GM10266 (cell line): ENCODE results near the gene AKAP4.

Experiments used
- DNase-seq: peaks from one replicate; pipeline ENCODE4 v3.0.0; 2012; ENCODE audit errors: extremely low spot score
- TF ChIP-seq, protein P1 (sequence below): IDR thresholded peaks from 2 replicates; pipeline ENCODE4 v1.5.1; 2012; ENCODE audit warnings: mild to moderate bottlenecking, low read depth; ENCODE audit not compliant: control insufficient read depth, insufficient read depth; ENCODE audit errors: missing control alignments

The AKAP4 gene

DNA sequence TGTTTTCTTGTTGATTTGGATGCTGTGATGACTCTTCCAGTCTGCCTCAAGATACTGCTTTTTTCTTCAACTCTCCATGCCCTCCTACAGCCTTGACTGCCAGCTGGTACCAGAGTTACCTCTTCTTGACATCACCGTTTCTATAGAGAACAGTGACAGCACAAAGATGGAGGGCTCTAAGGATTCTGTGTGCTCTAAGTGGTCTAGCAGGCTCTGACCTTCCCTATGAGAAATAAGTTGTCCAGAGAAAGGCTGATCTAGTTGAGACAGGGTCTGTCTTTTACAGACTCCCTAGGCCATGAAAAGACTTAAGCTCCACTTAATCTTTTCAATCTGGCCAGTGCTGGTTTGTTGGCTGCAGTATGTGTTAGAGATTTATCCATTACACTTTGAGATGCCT is at the start of gene AKAP4:
TSS of gene AKAP4 (minus strand) at position 101 of the 400 bp plus-strand sequence. CDS start 118 bp downstream, outside the sequence.
- TF ChIP-seq, protein P1, sequence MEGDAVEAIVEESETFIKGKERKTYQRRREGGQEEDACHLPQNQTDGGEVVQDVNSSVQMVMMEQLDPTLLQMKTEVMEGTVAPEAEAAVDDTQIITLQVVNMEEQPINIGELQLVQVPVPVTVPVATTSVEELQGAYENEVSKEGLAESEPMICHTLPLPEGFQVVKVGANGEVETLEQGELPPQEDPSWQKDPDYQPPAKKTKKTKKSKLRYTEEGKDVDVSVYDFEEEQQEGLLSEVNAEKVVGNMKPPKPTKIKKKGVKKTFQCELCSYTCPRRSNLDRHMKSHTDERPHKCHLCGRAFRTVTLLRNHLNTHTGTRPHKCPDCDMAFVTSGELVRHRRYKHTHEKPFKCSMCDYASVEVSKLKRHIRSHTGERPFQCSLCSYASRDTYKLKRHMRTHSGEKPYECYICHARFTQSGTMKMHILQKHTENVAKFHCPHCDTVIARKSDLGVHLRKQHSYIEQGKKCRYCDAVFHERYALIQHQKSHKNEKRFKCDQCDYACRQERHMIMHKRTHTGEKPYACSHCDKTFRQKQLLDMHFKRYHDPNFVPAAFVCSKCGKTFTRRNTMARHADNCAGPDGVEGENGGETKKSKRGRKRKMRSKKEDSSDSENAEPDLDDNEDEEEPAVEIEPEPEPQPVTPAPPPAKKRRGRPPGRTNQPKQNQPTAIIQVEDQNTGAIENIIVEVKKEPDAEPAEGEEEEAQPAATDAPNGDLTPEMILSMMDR: no peak
- DNase-seq: no peak

DNA sequence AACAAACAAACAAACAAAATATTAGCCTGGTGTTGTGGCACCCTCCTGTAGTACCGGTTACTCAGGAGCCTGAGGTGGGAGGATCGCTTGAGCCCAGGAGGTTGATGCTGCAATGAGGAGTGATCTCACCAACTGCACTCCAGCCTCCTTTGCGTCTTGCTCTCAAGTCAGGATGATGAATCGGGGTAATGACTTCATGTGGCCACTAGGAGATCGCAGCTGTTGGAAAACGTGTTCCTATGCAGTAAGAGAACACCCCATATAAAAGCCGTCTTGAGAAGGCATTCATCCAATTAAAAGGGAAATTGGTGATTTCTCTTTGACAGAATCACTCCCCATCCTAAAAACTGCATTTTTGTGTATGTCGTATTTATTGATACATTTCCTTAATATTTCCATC is 10.7 kb upstream of the AKAP4 start:
- no peak for DNase-seq
- TF ChIP-seq, protein P1: no peak

DNA sequence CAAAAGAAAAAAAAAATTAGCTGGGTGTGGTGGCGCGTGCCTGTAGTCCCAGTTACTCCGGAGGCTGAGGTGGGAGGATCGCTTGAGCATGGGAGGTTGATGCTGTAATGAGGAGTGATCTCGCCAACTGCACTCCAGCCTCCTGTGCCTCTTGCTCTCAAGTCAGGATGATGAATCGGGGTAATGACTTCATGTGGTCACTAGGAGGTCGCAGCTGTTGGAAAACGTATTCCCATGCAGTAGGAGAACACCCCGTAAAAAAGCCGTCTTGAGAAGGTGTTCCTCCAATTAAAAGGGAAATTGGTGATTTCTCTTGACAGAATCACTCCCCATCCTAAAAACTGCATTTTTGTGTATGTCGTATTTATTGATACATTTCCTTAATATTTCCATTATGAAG is 5.9 kb upstream of the AKAP4 start:
- TF ChIP-seq, protein P1: no peak
- DNase-seq: no peak

DNA sequence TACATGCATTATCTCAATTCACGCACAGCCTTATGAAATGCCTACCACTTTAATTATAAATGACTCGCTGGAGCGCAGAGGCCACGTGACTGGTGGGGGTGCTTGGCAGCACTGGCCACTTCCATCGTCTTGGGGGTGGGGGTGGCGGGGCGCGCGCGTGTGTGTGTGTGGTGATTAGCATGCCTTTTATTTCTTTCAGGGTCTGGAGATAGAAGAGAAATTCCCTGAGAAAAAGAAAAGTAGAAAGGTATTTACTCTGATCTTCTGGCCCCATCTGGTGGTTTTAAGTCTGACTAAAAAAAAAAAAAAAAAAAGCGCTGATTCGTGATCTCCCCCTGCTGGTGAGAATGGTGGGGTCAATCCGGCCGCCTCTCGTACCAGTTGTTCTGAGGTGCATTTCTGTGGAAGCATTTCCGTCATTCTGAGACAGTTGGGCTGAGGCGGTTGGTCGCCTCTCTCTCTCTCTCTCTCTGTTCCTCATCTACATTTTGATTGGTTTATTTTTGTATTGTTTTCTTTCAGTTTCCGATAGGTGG is 3.6 kb upstream of the AKAP4 start, which contains the start of gene CCNB3:
TSS of gene CCNB3 (plus strand) at position 402 of the 536 bp plus-strand sequence. CDS start 80,399 bp downstream, outside the sequence.
- TF ChIP-seq, protein P1: peak; percentile 40
- DNase-seq: peak; percentile 52

DNA sequence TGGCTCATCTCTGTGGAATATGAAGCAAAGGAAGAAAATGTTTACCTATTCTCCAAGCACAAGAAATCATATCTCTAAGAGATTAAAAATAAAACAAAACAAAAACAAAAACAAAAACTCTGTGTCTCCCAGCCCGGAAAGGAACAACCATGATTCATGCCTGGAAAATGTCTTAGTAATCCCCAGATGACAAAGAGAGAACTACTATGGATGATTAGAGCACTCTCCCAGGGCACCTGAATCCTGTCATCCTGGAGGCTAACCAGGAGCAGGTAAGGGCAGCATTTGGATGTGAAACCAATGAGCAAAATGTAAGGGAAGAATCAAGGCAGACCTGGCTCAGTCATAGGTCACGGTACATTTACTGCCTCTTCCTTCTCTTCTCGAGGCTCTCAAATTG is 1.7 kb upstream of the AKAP4 start:
- no peak for DNase-seq
- TF ChIP-seq, protein P1: no peak

- TF ChIP-seq, protein P1: no peak
- DNase-seq: no peak
These were observed 2.5 kb downstream of the AKAP4 start for GRCh38 chrX:50198348-50198747.

DNA sequence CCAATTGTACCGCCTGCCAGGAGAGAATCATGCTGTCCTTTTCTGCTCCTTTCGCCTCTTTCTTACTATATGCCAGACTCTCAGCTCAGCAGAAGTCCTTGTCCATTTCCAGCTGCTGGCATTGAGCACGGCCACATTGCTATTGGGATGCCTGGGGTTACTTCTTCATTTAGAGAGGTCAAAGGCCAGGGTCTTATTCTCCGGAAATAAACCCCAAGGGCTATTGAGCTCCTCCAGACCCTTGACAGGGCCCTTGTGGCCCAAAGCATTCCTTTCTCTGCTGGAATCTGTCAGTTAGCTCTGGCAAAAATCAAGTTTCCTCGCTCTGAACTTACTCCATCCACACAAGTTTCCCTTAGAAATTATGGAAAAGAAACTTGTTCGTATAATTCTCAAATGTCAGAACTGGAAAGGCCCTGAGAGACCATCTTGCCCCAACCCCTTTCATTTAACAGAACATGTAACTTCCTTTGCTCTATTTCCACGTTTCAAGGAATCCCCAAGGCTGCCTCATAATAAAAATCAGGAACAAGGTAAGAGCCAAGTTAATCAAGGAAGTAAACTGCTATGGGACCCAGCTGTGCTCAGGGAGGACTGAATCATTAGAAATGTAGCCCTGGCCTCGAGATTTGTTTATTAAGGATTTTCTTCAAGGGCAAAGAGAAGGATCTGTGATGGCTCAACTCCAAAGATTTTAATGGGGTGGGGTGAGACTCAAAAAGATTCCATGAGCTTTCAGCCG is 11.8 kb downstream of the AKAP4 start:
- no peak for DNase-seq
- TF ChIP-seq, protein P1: no peak
